Calu3 (cell line): ENCODE data around the gene MACROD2. TPM values are rescaled to one million over a fixed set of nuclear protein-coding genes. Genes with fewer than 3 reads are reported as not detected.

Experiments
- BruUV-seq: library from RNA; stranded (reverse); fragments of 400-500 nt; replicated peaks from 2 replicates; lab custom pipeline; 2021; lab: Mats Ljungman, UMichigan
- CTCF ChIA-PET: fragments of 300-600 bp; sonication (Branson Sonifier 250); formaldehyde crosslinking; loops from one replicate; lab custom pipeline; 2022; ENCODE audit warnings: antibody characterized with exemption; lab: Charles Lee
- DNase-seq: peaks from one replicate; pipeline ENCODE4 v3.0.0; 2022
- H3K27ac Mint-ChIP-seq: one replicate; pipeline ENCODE4 v1.8.0; 2022; ENCODE audit warnings: mixed read lengths; ENCODE audit not compliant: unreplicated experiment
- H3K27me3 Mint-ChIP-seq: one replicate; pipeline ENCODE4 v1.8.0; 2022; ENCODE audit warnings: mixed read lengths; ENCODE audit not compliant: unreplicated experiment
- H3K36me3 Mint-ChIP-seq: one replicate; pipeline ENCODE4 v1.8.0; 2022; ENCODE audit warnings: mild to moderate bottlenecking, moderate library complexity, mixed read lengths; ENCODE audit not compliant: insufficient read depth, unreplicated experiment
- H3K4me1 Mint-ChIP-seq: one replicate; pipeline ENCODE4 v1.8.0; 2022; ENCODE audit warnings: mild to moderate bottlenecking, low read depth, mixed read lengths; ENCODE audit not compliant: unreplicated experiment
- H3K4me3 Mint-ChIP-seq: one replicate; pipeline ENCODE4 v1.8.0; 2022; ENCODE audit warnings: mild to moderate bottlenecking, low read depth, moderate library complexity, mixed read lengths; ENCODE audit not compliant: unreplicated experiment
- H3K9me3 Mint-ChIP-seq: one replicate; pipeline ENCODE4 v1.8.0; 2022; ENCODE audit warnings: low read depth, mixed read lengths; ENCODE audit not compliant: unreplicated experiment
- CTCF ChIP-seq: fragments of 200-600 bp; IDR thresholded peaks from one replicate; pipeline ENCODE4 v1.8.0; 2022; ENCODE audit warnings: antibody characterized with exemption; ENCODE audit not compliant: unreplicated experiment
- intact Hi-C: fragments of 100-400 bp; cut with micrococcal nuclease; formaldehyde crosslinking; loops from one replicate; pipeline ENCODE4 v1.10.0; 2022; ENCODE audit not compliant: unreplicated experiment
- total RNA-seq: library from RNA; stranded (reverse); gene quantifications from 2 replicates; pipeline ENCODE4 v1.2.3, GENCODE V29; 2022

Gene MACROD2
- total RNA-seq, 1 experiment from 2014 or later: 29.4 TPM

- CTCF ChIA-PET: interaction anchor here (0.6 kb wide), 1 partner anchor 126 kb away, joined by 3 read pairs; no protein-coding TSS in a partner anchor
- Mint-ChIP-seq H3K9me3 (no peaks in the 10 kb centered on the region), H3K36me3 (peaks cover 15% of the 10 kb centered on the region)
Measured at GRCh38 chr20:14470231-14470899, 475.0 kb downstream of the MACROD2 start.

DNA sequence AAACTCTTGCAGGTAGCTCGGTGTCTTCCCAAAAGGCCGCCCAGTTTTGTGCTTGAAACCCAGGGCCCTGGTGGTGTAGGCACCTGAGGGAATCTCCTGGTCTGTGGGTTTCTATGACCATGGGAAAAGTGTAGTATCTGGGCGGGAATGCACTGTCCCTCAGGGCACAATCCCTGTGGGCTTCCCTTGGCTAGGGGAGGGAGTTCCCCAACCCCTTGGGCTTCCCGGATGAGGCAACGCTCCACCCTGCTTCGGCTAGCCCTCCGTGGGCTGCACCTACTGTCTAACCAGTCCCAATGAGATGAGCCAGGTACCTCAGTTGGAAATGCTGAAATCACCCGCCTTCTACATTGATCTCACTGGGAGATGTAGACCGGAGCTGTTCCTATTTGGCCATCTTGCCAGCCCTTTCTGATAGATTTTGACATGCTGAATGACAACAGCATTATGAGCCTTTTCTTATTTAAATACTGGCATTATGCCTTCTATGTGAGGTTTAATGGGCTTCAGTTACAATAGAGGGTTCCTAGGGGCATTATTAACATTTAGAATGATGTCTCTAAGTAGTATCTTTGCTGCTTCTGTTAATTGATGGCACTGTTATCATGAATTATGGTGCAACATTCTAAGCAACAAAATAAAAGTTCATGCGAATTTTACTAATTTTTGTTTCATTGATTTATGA lies 475.8 kb downstream of the MACROD2 start:
- no peak for DNase-seq
- intact Hi-C loops: no loop called here
- CTCF ChIA-PET: interaction anchor here (0.6 kb wide), 1 partner anchor 126 kb away, joined by 3 read pairs; no protein-coding TSS in a partner anchor
- Mint-ChIP-seq H3K27ac (no peak overlapping the region), H3K27me3 (no peaks in the 10 kb centered on the region), H3K36me3 (peaks cover 15% of the 10 kb centered on the region), H3K4me3 (no peak overlapping the region), H3K9me3 (no peaks in the 10 kb centered on the region), H3K4me1 (peaks cover 24% of the 10 kb centered on the region)
- no TSS peak for BruUV-seq
- no peak for TF ChIP-seq CTCF

More at GRCh38 chr20:14470231-14470899, 475.0 kb downstream of the MACROD2 start:
- no TSS peak for BruUV-seq
- no peak for TF ChIP-seq CTCF
- Mint-ChIP-seq H3K27me3 (no peaks in the 10 kb centered on the region), H3K4me3 (peak overlapping the region; percentile 34), H3K27ac (peak overlapping the region; percentile 30), H3K4me1 (peaks cover 24% of the 10 kb centered on the region)
- peak; percentile 28 for DNase-seq
- intact Hi-C loops: no loop called here

DNA sequence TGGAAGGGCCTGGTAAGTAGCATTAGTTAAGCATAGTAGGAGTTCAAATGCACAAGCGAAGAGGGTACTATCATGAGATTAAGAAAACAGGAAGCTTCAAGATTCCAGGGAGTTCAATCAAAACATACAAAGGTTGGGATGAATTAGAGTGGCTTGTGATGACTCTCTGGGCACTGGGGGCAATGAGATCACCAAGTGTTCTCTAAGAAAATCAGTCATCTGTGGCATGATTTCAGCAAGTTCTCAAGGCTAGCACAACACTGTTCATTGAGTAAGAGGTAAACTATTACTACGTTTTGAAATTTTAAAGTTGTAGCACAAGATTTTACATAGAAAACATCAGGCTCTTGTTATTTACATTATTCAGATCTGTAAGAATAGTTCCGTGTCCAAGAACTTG lies 481.8 kb downstream of the MACROD2 start:
- DNase-seq: no peak
- no peaks in the 10 kb centered on the region for H3K27me3 Mint-ChIP-seq
- no peak overlapping the region for H3K4me3 Mint-ChIP-seq
- CTCF ChIA-PET: no interaction called here
- no peak for TF ChIP-seq CTCF
- peaks cover 5% of the 10 kb centered on the region for H3K36me3 Mint-ChIP-seq
- BruUV-seq: no TSS peak
- intact Hi-C loops: no loop called here
- no peaks in the 10 kb centered on the region for H3K4me1 Mint-ChIP-seq
- H3K9me3 Mint-ChIP-seq: no peaks in the 10 kb centered on the region
- H3K27ac Mint-ChIP-seq: no peak overlapping the region

- intact Hi-C loops: no loop called here
- no peak for TF ChIP-seq CTCF
- CTCF ChIA-PET: no interaction called here
- BruUV-seq: no TSS peak
- H3K4me3 Mint-ChIP-seq: no peak overlapping the region
- H3K9me3 Mint-ChIP-seq: no peaks in the 10 kb centered on the region
- H3K27ac Mint-ChIP-seq: no peak overlapping the region
- DNase-seq: no peak
- no peaks in the 10 kb centered on the region for H3K4me1 Mint-ChIP-seq
- no peaks in the 10 kb centered on the region for H3K27me3 Mint-ChIP-seq
- H3K36me3 Mint-ChIP-seq: no peaks in the 10 kb centered on the region
Measured at GRCh38 chr20:14478126-14478525, 482.8 kb downstream of the MACROD2 start.
